Natural killer cell (primary cell): Measurements from ENCODE around the gene ESRRG. TPM values are rescaled to one million over a fixed set of nuclear protein-coding genes. Genes with fewer than 3 reads are reported as not detected.

ENCODE experiments used
- ATAC-seq, 3 donors: fragments of 150-1000 bp in 2 of 3; fragments of 200-7000 bp in 1 of 3; cut with Tn5 transposase; 1 replicate in 1 of 3; 2 replicates in 2 of 3; pipeline ENCODE4 v1.10.0; 2021; ENCODE audit warnings: mild to moderate bottlenecking in 2 of 3, moderate library complexity in 2 of 3
- DNase-seq, 2 donors: peaks; one replicate each; pipeline versions ENCODE4 v3.0.0 to v3.0.0-alpha.2; 2013 to 2021; ENCODE audit warnings: mixed read lengths in 1 of 2
- H3K27ac ChIP-seq: one replicate; pipeline ENCODE4 v1.5.1; 2013; ENCODE audit warnings: mild to moderate bottlenecking, low read length
- H3K27me3 ChIP-seq: one replicate; pipeline ENCODE4 v1.6.1; 2013; ENCODE audit warnings: low read length; ENCODE audit not compliant: control insufficient read depth, insufficient read depth
- H3K36me3 ChIP-seq: one replicate; pipeline ENCODE4 v1.6.1; 2013; ENCODE audit warnings: low read length; ENCODE audit not compliant: control insufficient read depth, insufficient read depth
- H3K4me1 ChIP-seq: one replicate; pipeline ENCODE4 v1.6.1; 2013; ENCODE audit warnings: low read length; ENCODE audit not compliant: control insufficient read depth, insufficient read depth
- H3K4me3 ChIP-seq: one replicate; pipeline ENCODE4 v1.5.1; 2013; ENCODE audit warnings: low read length
- H3K9me3 ChIP-seq: one replicate; pipeline ENCODE4 v1.6.1; 2013; ENCODE audit warnings: low read length; ENCODE audit not compliant: control insufficient read depth, insufficient read depth
- H3K27ac Mint-ChIP-seq, 2 donors: one replicate each; pipeline ENCODE4 v1.8.0; 2022; ENCODE audit warnings: mild to moderate bottlenecking in 2 of 2, mixed read lengths in 2 of 2, moderate library complexity in 1 of 2
- H3K27me3 Mint-ChIP-seq, 2 donors: one replicate each; pipeline ENCODE4 v1.8.0; 2022; ENCODE audit warnings: low read depth in 2 of 2, mixed read lengths in 2 of 2
- H3K36me3 Mint-ChIP-seq: one replicate; pipeline ENCODE4 v1.8.0; 2022; ENCODE audit warnings: mixed read lengths
- H3K4me1 Mint-ChIP-seq, 2 donors: one replicate each; pipeline ENCODE4 v1.8.0; 2022; ENCODE audit warnings: mixed read lengths in 2 of 2
- H3K4me3 Mint-ChIP-seq: one replicate; pipeline ENCODE4 v1.8.0; 2022; ENCODE audit warnings: mild to moderate bottlenecking, moderate library complexity, mixed read lengths
- H3K9me3 Mint-ChIP-seq, 2 donors: one replicate each; pipeline ENCODE4 v1.8.0; 2022; ENCODE audit warnings: mixed read lengths in 2 of 2
- WGBS: methylation state at CpG from one replicate; pipeline ENCODE4 v1.1.7; 2013; ENCODE audit warnings: missing lambda C conversion rate; ENCODE audit not compliant: insufficient coverage; 5-methylcytosine and 5-hydroxymethylcytosine counted together
- intact Hi-C: fragments of 100-400 bp; cut with micrococcal nuclease; formaldehyde crosslinking; loops from one replicate; pipeline ENCODE4 v1.14.2; 2022
- total RNA-seq, 4 donors: library from RNA; stranded (reverse); fragments of 120-200 nt in 1 of 4; gene quantifications; one replicate each; pipeline versions ENCODE4 v1.2.3 to v1.2.4, GENCODE V29; 2013 to 2022
- TF ChIP-seq, protein P1 (sequence below): fragments of 200-600 bp; IDR thresholded peaks from one replicate; pipeline ENCODE4 v1.8.0; 2022; ENCODE audit warnings: antibody characterized with exemption

ESRRG gene
- total RNA-seq, 3 donors from 2014 or later (not counting 1 experiment from before 2014, with no cell fraction given) = not detected

- Histone ChIP-seq H3K36me3 (no peaks in the 10 kb centered on the region), H3K4me1 (no peaks in the 10 kb centered on the region), H3K9me3 (peaks cover 2% of the 10 kb centered on the region), H3K27ac (no peak overlapping the region), H3K4me3 (no peak overlapping the region), H3K27me3 (no peaks in the 10 kb centered on the region)
- H3K27me3 Mint-ChIP-seq = no peaks in the 10 kb centered on the region
- H3K4me1 Mint-ChIP-seq = no peaks in the 10 kb centered on the region
- no peak overlapping the region for H3K27ac Mint-ChIP-seq
- DNase-seq (no peak), ATAC-seq (no peak)
- peaks cover 17 to 27% of the 10 kb centered on the region in 2 donors for H3K9me3 Mint-ChIP-seq
- no peak overlapping the region for H3K4me3 Mint-ChIP-seq
- intact Hi-C loops = no loop called here
- TF ChIP-seq, protein P1, sequence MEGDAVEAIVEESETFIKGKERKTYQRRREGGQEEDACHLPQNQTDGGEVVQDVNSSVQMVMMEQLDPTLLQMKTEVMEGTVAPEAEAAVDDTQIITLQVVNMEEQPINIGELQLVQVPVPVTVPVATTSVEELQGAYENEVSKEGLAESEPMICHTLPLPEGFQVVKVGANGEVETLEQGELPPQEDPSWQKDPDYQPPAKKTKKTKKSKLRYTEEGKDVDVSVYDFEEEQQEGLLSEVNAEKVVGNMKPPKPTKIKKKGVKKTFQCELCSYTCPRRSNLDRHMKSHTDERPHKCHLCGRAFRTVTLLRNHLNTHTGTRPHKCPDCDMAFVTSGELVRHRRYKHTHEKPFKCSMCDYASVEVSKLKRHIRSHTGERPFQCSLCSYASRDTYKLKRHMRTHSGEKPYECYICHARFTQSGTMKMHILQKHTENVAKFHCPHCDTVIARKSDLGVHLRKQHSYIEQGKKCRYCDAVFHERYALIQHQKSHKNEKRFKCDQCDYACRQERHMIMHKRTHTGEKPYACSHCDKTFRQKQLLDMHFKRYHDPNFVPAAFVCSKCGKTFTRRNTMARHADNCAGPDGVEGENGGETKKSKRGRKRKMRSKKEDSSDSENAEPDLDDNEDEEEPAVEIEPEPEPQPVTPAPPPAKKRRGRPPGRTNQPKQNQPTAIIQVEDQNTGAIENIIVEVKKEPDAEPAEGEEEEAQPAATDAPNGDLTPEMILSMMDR = no peak
- peaks cover 6% of the 10 kb centered on the region for H3K36me3 Mint-ChIP-seq
Observed at GRCh38 chr1:216457356-216457755, 265.9 kb downstream of the ESRRG start.

- WGBS = 77% methylated on average over 3 of the region's 3 CpGs
- no peaks in the 10 kb centered on the region for H3K27me3 Mint-ChIP-seq
- no peak for ATAC-seq
- Histone ChIP-seq H3K4me3 (no peak overlapping the region), H3K36me3 (no peaks in the 10 kb centered on the region), H3K9me3 (peaks cover 2% of the 10 kb centered on the region), H3K27me3 (no peaks in the 10 kb centered on the region), H3K4me1 (no peaks in the 10 kb centered on the region), H3K27ac (no peak overlapping the region)
- intact Hi-C loops = no loop called here
- no peak overlapping the region for H3K27ac Mint-ChIP-seq
- DNase-seq = no peak
- H3K4me3 Mint-ChIP-seq = no peak overlapping the region
- H3K4me1 Mint-ChIP-seq = no peaks in the 10 kb centered on the region
- H3K9me3 Mint-ChIP-seq = peaks cover 20 to 30% of the 10 kb centered on the region in 2 donors
- TF ChIP-seq, protein P1 = no peak
- peaks cover 6% of the 10 kb centered on the region for H3K36me3 Mint-ChIP-seq
Observed at GRCh38 chr1:216456682-216457081, 266.5 kb downstream of the ESRRG start.

GRCh38 chr1:216453777-216454176, 269.5 kb downstream of the ESRRG start:
- H3K27ac ChIP-seq = no peak overlapping the region
- Mint-ChIP-seq H3K36me3 (no peaks in the 10 kb centered on the region), H3K27me3 (no peaks in the 10 kb centered on the region), H3K27ac (no peak overlapping the region), H3K9me3 (peaks cover 22 to 24% of the 10 kb centered on the region in 2 donors), H3K4me3 (no peak overlapping the region), H3K4me1 (no peaks in the 10 kb centered on the region)
- DNase-seq (no peak), ATAC-seq (no peak)
- no peaks in the 10 kb centered on the region for H3K27me3 ChIP-seq
- H3K36me3 ChIP-seq = no peaks in the 10 kb centered on the region
- intact Hi-C loops = no loop called here
- H3K4me1 ChIP-seq = no peaks in the 10 kb centered on the region
- H3K9me3 ChIP-seq = no peaks in the 10 kb centered on the region
- 66% methylated on average over 2 of the region's 2 CpGs for WGBS
- TF ChIP-seq, protein P1 = no peak
- H3K4me3 ChIP-seq = no peak overlapping the region
